B cell (primary cell): Measurements from ENCODE around the gene EYA3. TPM values are rescaled to one million over a fixed set of nuclear protein-coding genes. Genes with fewer than 3 reads are reported as not detected.

ENCODE experiments used
- ATAC-seq: fragments of 200-7000 bp; cut with Tn5 transposase; one replicate; pipeline ENCODE4 v1.10.0; 2021; ENCODE audit warnings: low read depth, mild to moderate bottlenecking, moderate number of reproducible peaks, moderate library complexity
- CTCF ChIA-PET: fragments of 350-600 bp; sonication (Branson Sonifier 250); formaldehyde crosslinking; loops from one replicate; lab custom pipeline; 2021; ENCODE audit warnings: antibody characterized with exemption, inconsistent platforms; lab: Charles Lee
- POLR2A ChIA-PET: fragments of 350-600 bp; sonication (Branson Sonifier 250); formaldehyde crosslinking; loops from one replicate; lab custom pipeline; 2021; ENCODE audit warnings: antibody characterized with exemption; lab: Charles Lee
- DNase-seq: peaks from one replicate; pipeline ENCODE4 v3.0.0; 2013
- H2AFZ ChIP-seq: 2 replicates; pipeline ENCODE4 v1.6.1; 2012; ENCODE audit warnings: mild to moderate bottlenecking, low read depth, low read length; ENCODE audit not compliant: insufficient read depth, poor library complexity, severe bottlenecking
- H3K27ac ChIP-seq, 2 donors: 1 replicate in 1 of 2; 2 replicates in 1 of 2; pipeline ENCODE4 v1.5.1; 2012 to 2013; ENCODE audit warnings: low read length in 2 of 2, mild to moderate bottlenecking in 2 of 2, moderate library complexity in 1 of 2
- H3K27me3 ChIP-seq, 4 experiments: fragments of 200-600 bp in 1 of 4; sonication (generic) in 1 of 4; replicated peaks in 1 of 4; 1 replicate in 2 of 4; 2 replicates in 2 of 4; pipeline versions ENCODE4 v1.6.1 to v1.7.0; 2013 to 2016; ENCODE audit warnings: low read length in 3 of 4, mild to moderate bottlenecking in 2 of 4, mixed read lengths in 1 of 4, moderate library complexity in 1 of 4; ENCODE audit not compliant: insufficient read depth in 4 of 4, control insufficient read depth in 3 of 4; ENCODE audit errors: control extremely low read depth in 1 of 4
- H3K36me3 ChIP-seq, 2 experiments: replicated peaks in 1 of 2; 1 replicate in 1 of 2; 2 replicates in 1 of 2; pipeline versions ENCODE4 v1.6.1 to v1.7.1; 2013; ENCODE audit warnings: low read length in 1 of 2; ENCODE audit not compliant: insufficient read depth in 2 of 2, control insufficient read depth in 1 of 2; ENCODE audit errors: control extremely low read depth in 1 of 2, extremely low read depth in 1 of 2
- H3K4me1 ChIP-seq, 2 donors: fragments of 200-600 bp in 1 of 2; sonication (generic) in 1 of 2; 1 replicate in 1 of 2; 2 replicates in 1 of 2; pipeline versions ENCODE4 v1.5.1 to v1.6.1; 2013 to 2017; ENCODE audit warnings: low read length in 2 of 2; ENCODE audit not compliant: control insufficient read depth in 2 of 2, insufficient read depth in 2 of 2
- H3K4me2 ChIP-seq: replicated peaks from 2 replicates; pipeline ENCODE3; 2012; ENCODE audit warnings: mild to moderate bottlenecking, low read depth, low read length; ENCODE audit not compliant: poor library complexity, severe bottlenecking
- H3K4me3 ChIP-seq, 5 experiments: fragments of 200-600 bp in 1 of 5; sonication (generic) in 1 of 5; 1 replicate in 3 of 5; 2 replicates in 2 of 5; pipeline versions ENCODE4 v1.5.1 to v1.7.0; 2011 to 2016; ENCODE audit warnings: low read length in 4 of 5, mild to moderate bottlenecking in 4 of 5, low read depth in 2 of 5, control low read depth in 1 of 5, moderate library complexity in 1 of 5; ENCODE audit not compliant: insufficient read depth in 1 of 5; ENCODE audit errors: control extremely low read depth in 1 of 5, extremely low read depth in 1 of 5
- H3K79me2 ChIP-seq: fragments of 200-600 bp; sonication (generic); one replicate; pipeline ENCODE4 v1.6.0; 2016; ENCODE audit warnings: low read length; ENCODE audit not compliant: control insufficient read depth, insufficient read depth
- H3K9ac ChIP-seq: fragments of 200-600 bp; sonication (generic); 2 replicates; pipeline ENCODE4 v1.6.1; 2017; ENCODE audit warnings: mild to moderate bottlenecking, low read length, moderate library complexity
- H3K9me3 ChIP-seq, 3 donors: one replicate each; pipeline versions ENCODE4 v1.6.1 to v1.7.1; 2013; ENCODE audit warnings: low read length in 2 of 3; ENCODE audit not compliant: control insufficient read depth in 2 of 3, insufficient read depth in 1 of 3; ENCODE audit errors: control extremely low read depth in 1 of 3
- H4K20me1 ChIP-seq: 2 replicates; pipeline ENCODE4 v1.6.0; 2012; ENCODE audit warnings: mild to moderate bottlenecking, low read length; ENCODE audit not compliant: insufficient read depth, control insufficient read depth, poor library complexity, severe bottlenecking
- H3K27ac Mint-ChIP-seq: one replicate; pipeline ENCODE4 v1.8.0; 2021; ENCODE audit warnings: mixed read lengths
- H3K27me3 Mint-ChIP-seq: one replicate; pipeline ENCODE4 v1.8.0; 2021; ENCODE audit warnings: mixed read lengths
- H3K4me1 Mint-ChIP-seq: one replicate; pipeline ENCODE4 v1.8.0; 2021; ENCODE audit warnings: mixed read lengths
- H3K4me3 Mint-ChIP-seq: one replicate; pipeline ENCODE4 v1.8.0; 2021; ENCODE audit warnings: mixed read lengths
- H3K9me3 Mint-ChIP-seq: one replicate; pipeline ENCODE4 v1.8.0; 2022; ENCODE audit warnings: mixed read lengths; ENCODE audit not compliant: insufficient read depth
- EZH2 ChIP-seq: IDR thresholded peaks from 2 replicates; pipeline ENCODE4 v1.6.1; 2012; ENCODE audit warnings: borderline replicate concordance, low read depth, mild to moderate bottlenecking, moderate library complexity, low read length; ENCODE audit not compliant: insufficient read depth, poor library complexity, severe bottlenecking
- WGBS: methylation state at CpG from one replicate; pipeline ENCODE4 v1.1.5; 2013; ENCODE audit warnings: missing lambda C conversion rate; ENCODE audit not compliant: insufficient coverage; 5-methylcytosine and 5-hydroxymethylcytosine counted together
- intact Hi-C: fragments of 100-400 bp; cut with micrococcal nuclease; formaldehyde crosslinking; loops from one replicate; pipeline ENCODE4 v1.10.0; 2022
- polyA plus RNA-seq: library from polyadenylated mRNA; depleted of rRNA; stranded (reverse); fragments of >200 nt; gene quantifications from 2 replicates; pipeline ENCODE4 v1.2.3, GENCODE V29; 2012
- total RNA-seq, 2 donors: library from RNA; stranded (reverse); fragments of 120-200 nt in 1 of 2; gene quantifications; 1 replicate in 1 of 2; 2 replicates in 1 of 2; pipeline versions ENCODE4 v1.2.3 to v1.2.4, GENCODE V29; 2013 to 2022
- TF ChIP-seq, protein P1 (sequence below): fragments of 200-600 bp; IDR thresholded peaks from one replicate; pipeline ENCODE4 v1.8.0; 2022; ENCODE audit warnings: antibody characterized with exemption, mild to moderate bottlenecking

The EYA3 gene
- total and polyA plus RNA-seq, 2 donors (not counting 1 experiment from before 2014, with no cell fraction given) = 14.1 to 31.3 TPM

DNA sequence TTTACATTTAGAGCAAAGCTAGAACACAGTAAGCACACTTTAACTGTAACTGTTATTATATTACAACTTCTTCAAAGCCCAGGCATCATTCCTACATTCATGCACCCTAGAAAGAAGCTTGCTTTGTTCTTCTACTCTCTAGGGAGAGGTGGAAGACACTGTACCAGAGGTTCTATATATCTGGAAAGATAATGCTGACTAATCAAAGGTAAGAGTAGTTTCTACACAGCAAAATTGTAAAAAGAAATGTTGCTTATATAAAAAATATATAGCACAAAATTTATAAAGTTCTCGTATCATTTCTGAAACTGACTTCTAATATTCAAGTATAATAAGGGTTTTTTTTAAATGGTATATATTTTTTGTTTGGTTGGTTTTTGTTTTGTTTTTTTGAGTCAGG is 44.0 kb downstream of the EYA3 start:
- CTCF ChIA-PET = interaction anchor here (1.0 kb wide), 1 partner anchor 164 kb away, joined by 4 read pairs; no protein-coding TSS in a partner anchor
- intact Hi-C loops = no loop called here
- ATAC-seq = no peak

GRCh38 chr1:28039341-28039740 is 49.1 kb downstream of the EYA3 start:
- CTCF ChIA-PET = no interaction called here
- no peak for DNase-seq
- Histone ChIP-seq H2AFZ (no peak overlapping the region), H3K9me3 (no peaks in the 10 kb centered on the region), H3K9ac (no peak overlapping the region), H3K4me3 (no peak overlapping the region), H3K27ac (no peak overlapping the region), H3K36me3 (peaks cover 6 to 37% of the 10 kb centered on the region in 2 experiments), H3K4me2 (no peak overlapping the region), H3K27me3 (no peaks in the 10 kb centered on the region), H3K79me2 (no peaks in the 10 kb centered on the region), H3K4me1 (no peaks in the 10 kb centered on the region), H4K20me1 (no peaks in the 10 kb centered on the region)
- intact Hi-C loops = no loop called here
- Mint-ChIP-seq H3K27ac (no peak overlapping the region), H3K9me3 (no peaks in the 10 kb centered on the region), H3K27me3 (no peaks in the 10 kb centered on the region), H3K4me1 (peaks cover 3% of the 10 kb centered on the region), H3K4me3 (no peak overlapping the region)
- POLR2A ChIA-PET = no interaction called here
- TF ChIP-seq, protein P1, sequence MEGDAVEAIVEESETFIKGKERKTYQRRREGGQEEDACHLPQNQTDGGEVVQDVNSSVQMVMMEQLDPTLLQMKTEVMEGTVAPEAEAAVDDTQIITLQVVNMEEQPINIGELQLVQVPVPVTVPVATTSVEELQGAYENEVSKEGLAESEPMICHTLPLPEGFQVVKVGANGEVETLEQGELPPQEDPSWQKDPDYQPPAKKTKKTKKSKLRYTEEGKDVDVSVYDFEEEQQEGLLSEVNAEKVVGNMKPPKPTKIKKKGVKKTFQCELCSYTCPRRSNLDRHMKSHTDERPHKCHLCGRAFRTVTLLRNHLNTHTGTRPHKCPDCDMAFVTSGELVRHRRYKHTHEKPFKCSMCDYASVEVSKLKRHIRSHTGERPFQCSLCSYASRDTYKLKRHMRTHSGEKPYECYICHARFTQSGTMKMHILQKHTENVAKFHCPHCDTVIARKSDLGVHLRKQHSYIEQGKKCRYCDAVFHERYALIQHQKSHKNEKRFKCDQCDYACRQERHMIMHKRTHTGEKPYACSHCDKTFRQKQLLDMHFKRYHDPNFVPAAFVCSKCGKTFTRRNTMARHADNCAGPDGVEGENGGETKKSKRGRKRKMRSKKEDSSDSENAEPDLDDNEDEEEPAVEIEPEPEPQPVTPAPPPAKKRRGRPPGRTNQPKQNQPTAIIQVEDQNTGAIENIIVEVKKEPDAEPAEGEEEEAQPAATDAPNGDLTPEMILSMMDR = no peak
- no peak for TF ChIP-seq EZH2
- no CpG with 5 or more reads among the region's 2 CpGs for WGBS
- ATAC-seq = no peak

More for the DNA sequence above, 44.0 kb downstream of the EYA3 start:
- Mint-ChIP-seq H3K27ac (no peak overlapping the region), H3K9me3 (no peaks in the 10 kb centered on the region), H3K27me3 (no peaks in the 10 kb centered on the region), H3K4me3 (no peak overlapping the region), H3K4me1 (no peaks in the 10 kb centered on the region)
- no peak for TF ChIP-seq EZH2
- TF ChIP-seq, protein P1 = no peak
- no CpG with 5 or more reads among the region's 1 CpG for WGBS
- H3K4me3 ChIP-seq = no peak overlapping the region
- DNase-seq = no peak
- H3K27ac ChIP-seq = no peak overlapping the region
- H3K79me2 ChIP-seq = peaks cover 10% of the 10 kb centered on the region
- H3K9ac ChIP-seq = no peak overlapping the region
- POLR2A ChIA-PET = no interaction called here
- H3K4me2 ChIP-seq = no peak overlapping the region
- no peaks in the 10 kb centered on the region for H3K9me3 ChIP-seq
- H4K20me1 ChIP-seq = no peaks in the 10 kb centered on the region
- peaks cover 0 to 35% of the 10 kb centered on the region in 2 experiments for H3K36me3 ChIP-seq
- H3K4me1 ChIP-seq = no peaks in the 10 kb centered on the region
- H3K27me3 ChIP-seq = no peaks in the 10 kb centered on the region
- no peak overlapping the region for H2AFZ ChIP-seq
